AG09309 (cell line): ENCODE measurements around the gene APOE.

ENCODE experiments used
- DNase-seq: peaks from one replicate; pipeline ENCODE4 v3.0.0-alpha.2; 2010; ENCODE audit warnings: low read depth
- H3K4me3 ChIP-seq: 2 replicates; pipeline ENCODE4 v1.5.1; 2011; ENCODE audit warnings: mild to moderate bottlenecking, low read depth, low read length, moderate library complexity; ENCODE audit not compliant: control insufficient read depth
- CTCF ChIP-seq: IDR thresholded peaks from 2 replicates; pipeline ENCODE4 v1.5.1; 2011; ENCODE audit warnings: mild to moderate bottlenecking, low read depth, low read length, inconsistent platforms; ENCODE audit not compliant: insufficient read depth, control insufficient read depth; ENCODE audit errors: missing control alignments

The APOE gene

GRCh38 chr19:44955505-44956439 is 50.2 kb downstream of the APOE start:
- TF ChIP-seq CTCF = no peak
- H3K4me3 ChIP-seq = peak overlapping the region; percentile 98
- no peak for DNase-seq

GRCh38 chr19:44957526-44957925 is 51.9 kb downstream of the APOE start:
- no peak for TF ChIP-seq CTCF
- no peak overlapping the region for H3K4me3 ChIP-seq
- no peak for DNase-seq

- no peak for DNase-seq
- TF ChIP-seq CTCF = no peak
- no peak overlapping the region for H3K4me3 ChIP-seq
Measured at GRCh38 chr19:44958090-44958489, 52.5 kb downstream of the APOE start.
